ENCODE results near the gene INPP5K. TPM values are rescaled to one million over a fixed set of nuclear protein-coding genes. Genes with fewer than 3 reads are reported as not detected.

The INPP5K gene
- total and polyA plus RNA-seq, 4 donors: 33.6 to 76.7 (median 41.0) TPM

DNA sequence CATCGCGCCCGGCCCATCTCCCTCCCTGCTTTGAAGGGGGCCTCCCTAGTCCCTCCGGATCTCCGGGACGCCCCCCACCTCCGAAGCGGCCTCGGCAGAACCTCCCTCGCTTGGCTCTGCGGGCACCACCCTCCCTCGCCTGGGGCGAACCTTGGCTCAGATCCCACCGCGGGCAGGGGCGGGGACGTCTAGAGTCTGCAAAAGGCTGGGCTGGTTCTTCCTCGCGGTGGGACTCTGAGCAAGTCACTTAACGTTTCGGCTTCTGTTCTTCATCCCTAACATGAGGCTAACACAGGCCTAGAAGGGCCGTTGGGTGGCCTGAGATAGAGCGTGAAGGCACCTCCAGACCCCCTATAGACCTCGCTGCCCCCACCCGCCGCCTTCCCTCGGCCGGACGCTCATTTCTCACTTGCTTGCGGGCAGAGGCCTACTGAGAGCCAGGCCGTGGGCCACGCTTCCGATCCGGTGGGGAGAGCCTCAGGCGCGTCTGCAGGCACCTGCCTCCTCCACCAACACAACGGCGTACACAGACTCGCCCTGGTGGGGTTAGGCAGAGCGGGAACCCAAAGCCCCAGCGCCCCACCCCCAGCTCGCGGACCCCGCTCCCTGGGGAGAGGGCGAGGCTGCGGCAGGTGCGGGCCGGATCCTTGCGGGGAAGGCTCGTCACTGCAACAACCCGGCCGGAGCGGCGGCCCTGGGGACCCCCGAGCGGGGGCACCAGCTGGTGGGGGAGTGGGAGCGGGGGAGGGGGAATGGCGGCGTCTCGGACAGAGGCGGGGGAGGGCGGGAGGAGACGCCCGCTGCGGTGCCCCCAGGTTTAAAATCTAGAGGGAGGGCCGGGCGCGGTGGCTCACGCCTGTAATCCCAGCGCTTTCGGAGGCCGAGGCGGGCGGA lies 29.4 kb downstream of the INPP5K start:
- Histone ChIP-seq H3K4me3 (no peak overlapping the region), H3K36me3 (ENCODE audit: control insufficient read depth in 4 of 4, insufficient read depth in 4 of 4, low read length in 4 of 4) (peaks cover 2 to 7% (median 3%) of the 10 kb centered on the region in 4 donors), H3K27me3 (ENCODE audit: control insufficient read depth in 3 of 3, insufficient read depth in 3 of 3, low read length in 2 of 3) (no peaks in the 10 kb centered on the region), H3K27ac (ENCODE audit: low read depth in 1 of 2, low read length in 1 of 2) (peak overlapping the region; percentile 95 to 96), H3K9me3 (ENCODE audit: control insufficient read depth in 4 of 4, insufficient read depth in 3 of 4, low read length in 3 of 4) (no peaks in the 10 kb centered on the region), H3K4me1 (ENCODE audit: control insufficient read depth in 5 of 5, insufficient read depth in 5 of 5, low read length in 5 of 5) (peaks cover 3 to 25% (median 7%) of the 10 kb centered on the region in 5 donors), H3K9ac (ENCODE audit: insufficient read depth in 1 of 2, low read length in 2 of 2) (no peak overlapping the region)
- WGBS, 2 donors: 5 to 11% methylated on average over 70 to 74 of the region's 74 CpGs
- DNase-seq: peak; percentile 60 to 68 (median 65)
- TF ChIP-seq, protein P1, sequence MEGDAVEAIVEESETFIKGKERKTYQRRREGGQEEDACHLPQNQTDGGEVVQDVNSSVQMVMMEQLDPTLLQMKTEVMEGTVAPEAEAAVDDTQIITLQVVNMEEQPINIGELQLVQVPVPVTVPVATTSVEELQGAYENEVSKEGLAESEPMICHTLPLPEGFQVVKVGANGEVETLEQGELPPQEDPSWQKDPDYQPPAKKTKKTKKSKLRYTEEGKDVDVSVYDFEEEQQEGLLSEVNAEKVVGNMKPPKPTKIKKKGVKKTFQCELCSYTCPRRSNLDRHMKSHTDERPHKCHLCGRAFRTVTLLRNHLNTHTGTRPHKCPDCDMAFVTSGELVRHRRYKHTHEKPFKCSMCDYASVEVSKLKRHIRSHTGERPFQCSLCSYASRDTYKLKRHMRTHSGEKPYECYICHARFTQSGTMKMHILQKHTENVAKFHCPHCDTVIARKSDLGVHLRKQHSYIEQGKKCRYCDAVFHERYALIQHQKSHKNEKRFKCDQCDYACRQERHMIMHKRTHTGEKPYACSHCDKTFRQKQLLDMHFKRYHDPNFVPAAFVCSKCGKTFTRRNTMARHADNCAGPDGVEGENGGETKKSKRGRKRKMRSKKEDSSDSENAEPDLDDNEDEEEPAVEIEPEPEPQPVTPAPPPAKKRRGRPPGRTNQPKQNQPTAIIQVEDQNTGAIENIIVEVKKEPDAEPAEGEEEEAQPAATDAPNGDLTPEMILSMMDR (IDR thresholded peaks at IDR 0.05; ENCODE audit: control extremely low read depth, extremely low read depth): no peak
- ATAC-seq (ENCODE audit: insufficient read depth, low FRiP score): no peak

DNA sequence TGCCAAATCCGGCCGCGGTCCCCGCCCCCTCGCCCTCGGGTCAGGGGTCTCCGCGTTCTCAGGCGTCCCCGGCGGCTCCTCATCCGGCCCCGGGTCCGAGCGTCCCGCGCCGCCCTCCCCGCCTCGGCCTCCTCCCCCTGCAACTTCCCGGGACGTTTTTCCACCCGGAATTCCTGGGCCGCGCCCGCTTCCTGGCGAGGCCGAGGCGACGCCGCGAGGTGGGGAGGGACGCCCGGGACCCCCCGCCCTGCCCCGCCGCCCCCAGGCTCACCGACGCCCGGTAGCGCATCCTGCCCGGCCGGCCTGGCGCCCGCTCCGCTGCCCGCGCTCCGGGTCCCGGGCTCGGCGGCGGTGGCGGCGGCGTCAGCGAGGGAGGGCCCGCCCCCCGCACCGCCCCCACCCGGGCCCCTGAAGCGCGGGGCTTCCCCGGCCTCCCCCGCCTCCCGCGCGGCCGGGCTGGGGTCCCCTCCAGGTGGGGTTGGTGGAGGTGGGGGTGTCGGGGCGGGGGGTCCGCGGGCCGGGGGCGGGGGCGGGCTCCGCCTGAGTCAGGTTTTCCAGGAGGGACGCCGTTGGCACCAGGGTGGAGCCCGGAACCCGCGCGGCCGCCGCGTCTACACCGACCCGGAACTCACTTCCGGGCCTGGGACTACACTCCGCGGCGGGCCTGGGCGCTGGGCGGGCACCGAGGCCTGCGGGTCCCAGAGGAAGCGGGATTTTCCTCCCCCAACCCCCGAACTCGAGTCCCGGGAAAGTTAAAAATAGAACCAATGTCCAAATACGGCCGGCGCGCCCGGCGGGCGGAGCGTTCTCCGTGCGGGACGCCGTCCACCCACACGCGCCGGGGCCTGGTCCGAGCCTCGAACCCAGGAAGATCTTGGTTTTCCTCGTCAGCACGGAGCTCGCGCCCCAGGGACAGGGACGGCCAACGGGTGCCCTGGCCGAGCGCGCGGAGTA lies 30.7 kb downstream of the INPP5K start:
- no peaks in the 10 kb centered on the region for H3K9me3 ChIP-seq (ENCODE audit: control insufficient read depth in 4 of 4, insufficient read depth in 3 of 4, low read length in 3 of 4)
- peak overlapping the region; percentile 95 to 96 for H3K27ac ChIP-seq (ENCODE audit: low read depth in 1 of 2, low read length in 1 of 2)
- H3K27me3 ChIP-seq (ENCODE audit: control insufficient read depth in 3 of 3, insufficient read depth in 3 of 3, low read length in 2 of 3): no peaks in the 10 kb centered on the region
- ATAC-seq (ENCODE audit: insufficient read depth, low FRiP score): peak; percentile 25
- H3K9ac ChIP-seq (ENCODE audit: insufficient read depth in 1 of 2, low read length in 2 of 2): peak overlapping the region in 1 of 2 donors; percentile 23
- WGBS, 2 donors: 1 to 2% methylated on average over 95 to 127 of the region's 127 CpGs
- H3K36me3 ChIP-seq (ENCODE audit: control insufficient read depth in 4 of 4, insufficient read depth in 4 of 4, low read length in 4 of 4): peaks cover 5 to 16% (median 9%) of the 10 kb centered on the region in 4 donors
- TF ChIP-seq, protein P1 (IDR thresholded peaks at IDR 0.05; ENCODE audit: control extremely low read depth, extremely low read depth): no peak
- H3K4me3 ChIP-seq: peak overlapping the region; percentile 62
- DNase-seq: peak; percentile 42 to 66 (median 64)
- peaks cover 3 to 21% (median 7%) of the 10 kb centered on the region in 5 donors for H3K4me1 ChIP-seq (ENCODE audit: control insufficient read depth in 5 of 5, insufficient read depth in 5 of 5, low read length in 5 of 5)

DNA sequence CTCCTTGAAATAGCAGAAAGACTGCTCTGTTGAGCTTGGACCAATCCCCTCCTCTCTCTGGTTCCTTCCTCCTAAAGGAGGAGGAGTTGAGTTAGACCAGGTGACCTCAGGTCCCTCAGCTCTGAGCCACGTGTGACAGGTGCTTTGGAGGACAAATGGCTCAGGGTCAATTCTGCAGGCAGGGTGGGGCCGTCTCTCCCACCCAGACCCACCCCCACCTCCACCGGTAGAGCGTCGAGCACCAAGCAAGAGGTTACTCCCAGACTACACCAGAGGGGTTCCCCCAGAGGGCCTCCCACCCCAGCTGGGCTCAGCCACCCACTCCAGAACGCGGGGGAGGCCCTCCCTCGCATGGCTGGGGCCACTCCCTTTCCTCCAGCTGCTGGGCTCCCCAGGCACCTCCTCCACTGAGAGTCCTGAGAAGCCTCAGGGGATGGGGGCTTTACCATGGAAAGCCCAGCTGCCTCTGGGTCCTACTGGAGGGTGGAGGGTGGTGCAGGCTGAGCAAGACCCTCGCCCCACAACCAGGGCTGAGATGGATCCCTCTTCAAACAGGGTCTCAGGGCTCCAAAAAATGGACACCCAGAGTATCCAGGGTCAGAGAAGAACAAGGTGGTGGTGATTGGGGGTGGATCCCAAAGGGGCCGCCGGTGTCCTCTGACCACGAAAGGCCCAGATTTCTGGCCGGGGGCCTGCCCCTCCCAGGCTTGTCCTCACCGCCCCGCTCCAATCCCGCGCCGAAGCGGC lies 31.6 kb downstream of the INPP5K start:
- Histone ChIP-seq H3K9me3 (ENCODE audit: control insufficient read depth in 4 of 4, insufficient read depth in 3 of 4, low read length in 3 of 4) (no peaks in the 10 kb centered on the region), H3K36me3 (ENCODE audit: control insufficient read depth in 4 of 4, insufficient read depth in 4 of 4, low read length in 4 of 4) (peaks cover 5 to 20% (median 11%) of the 10 kb centered on the region in 4 donors), H3K27me3 (ENCODE audit: control insufficient read depth in 3 of 3, insufficient read depth in 3 of 3, low read length in 2 of 3) (no peaks in the 10 kb centered on the region), H3K4me3 (peak overlapping the region; percentile 62), H3K27ac (ENCODE audit: low read depth in 1 of 2, low read length in 1 of 2) (peak overlapping the region; percentile 86 to 94), H3K4me1 (ENCODE audit: control insufficient read depth in 5 of 5, insufficient read depth in 5 of 5, low read length in 5 of 5) (peaks cover 3 to 17% (median 3%) of the 10 kb centered on the region in 5 donors), H3K9ac (ENCODE audit: insufficient read depth in 1 of 2, low read length in 2 of 2) (peak overlapping the region in 1 of 2 donors; percentile 23)
- DNase-seq (peak; percentile 71 to 78 (median 72)), ATAC-seq (ENCODE audit: insufficient read depth, low FRiP score) (peak; percentile 15)
- WGBS, 2 donors: 2% methylated on average over 13 to 19 of the region's 19 CpGs
- TF ChIP-seq, protein P1 (IDR thresholded peaks at IDR 0.05; ENCODE audit: control extremely low read depth, extremely low read depth): no peak
